Measurements from ENCODE around the gene SLC6A11. TPM values are rescaled to one million over a fixed set of nuclear protein-coding genes. Genes with fewer than 3 reads are reported as not detected.

SLC6A11 gene
- total RNA-seq, 4 donors from 2014 or later, result not detected

DNA sequence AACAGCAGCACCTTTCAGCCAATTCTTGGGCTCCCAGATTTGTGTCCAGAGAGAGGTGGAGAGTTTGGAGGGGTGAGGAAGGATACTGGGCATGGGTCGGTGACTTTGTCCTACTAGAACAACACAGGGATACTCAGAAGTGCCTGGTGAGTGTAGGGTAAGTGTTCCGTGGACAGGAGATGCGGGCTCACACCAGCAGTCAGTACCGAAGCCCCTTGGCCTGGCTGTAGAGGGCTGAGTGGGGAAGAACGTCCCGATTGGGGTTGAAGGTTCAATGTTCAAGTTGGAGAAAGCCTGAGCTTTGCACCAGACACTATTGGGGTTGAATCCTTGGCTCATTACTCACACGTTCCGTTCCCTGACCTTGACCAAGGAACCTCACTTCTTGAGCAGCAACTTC, 40.8 kb upstream of the SLC6A11 start:
- Histone ChIP-seq H3K4me1 (peaks cover 0 to 4% of the 10 kb centered on the region in 2 donors), H3K36me3 (no peaks in the 10 kb centered on the region), H3K4me3 (replicated peaks in 1 of 3) (no peak overlapping the region), H3K9me3 (no peaks in the 10 kb centered on the region), H3K27ac (no peak overlapping the region), H3K27me3 (no peaks in the 10 kb centered on the region)
- 51 to 59% methylated on average over 8 of the region's 8 CpGs for WGBS, 2 donors
- intact Hi-C loops (cut with DNase I), result no loop called here
- no peak for DNase-seq
- TF ChIP-seq, protein P1, sequence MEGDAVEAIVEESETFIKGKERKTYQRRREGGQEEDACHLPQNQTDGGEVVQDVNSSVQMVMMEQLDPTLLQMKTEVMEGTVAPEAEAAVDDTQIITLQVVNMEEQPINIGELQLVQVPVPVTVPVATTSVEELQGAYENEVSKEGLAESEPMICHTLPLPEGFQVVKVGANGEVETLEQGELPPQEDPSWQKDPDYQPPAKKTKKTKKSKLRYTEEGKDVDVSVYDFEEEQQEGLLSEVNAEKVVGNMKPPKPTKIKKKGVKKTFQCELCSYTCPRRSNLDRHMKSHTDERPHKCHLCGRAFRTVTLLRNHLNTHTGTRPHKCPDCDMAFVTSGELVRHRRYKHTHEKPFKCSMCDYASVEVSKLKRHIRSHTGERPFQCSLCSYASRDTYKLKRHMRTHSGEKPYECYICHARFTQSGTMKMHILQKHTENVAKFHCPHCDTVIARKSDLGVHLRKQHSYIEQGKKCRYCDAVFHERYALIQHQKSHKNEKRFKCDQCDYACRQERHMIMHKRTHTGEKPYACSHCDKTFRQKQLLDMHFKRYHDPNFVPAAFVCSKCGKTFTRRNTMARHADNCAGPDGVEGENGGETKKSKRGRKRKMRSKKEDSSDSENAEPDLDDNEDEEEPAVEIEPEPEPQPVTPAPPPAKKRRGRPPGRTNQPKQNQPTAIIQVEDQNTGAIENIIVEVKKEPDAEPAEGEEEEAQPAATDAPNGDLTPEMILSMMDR (IDR thresholded peaks at IDR 0.05), result no peak
- no peak for TF ChIP-seq POLR2A (IDR thresholded peaks at IDR 0.05)

DNA sequence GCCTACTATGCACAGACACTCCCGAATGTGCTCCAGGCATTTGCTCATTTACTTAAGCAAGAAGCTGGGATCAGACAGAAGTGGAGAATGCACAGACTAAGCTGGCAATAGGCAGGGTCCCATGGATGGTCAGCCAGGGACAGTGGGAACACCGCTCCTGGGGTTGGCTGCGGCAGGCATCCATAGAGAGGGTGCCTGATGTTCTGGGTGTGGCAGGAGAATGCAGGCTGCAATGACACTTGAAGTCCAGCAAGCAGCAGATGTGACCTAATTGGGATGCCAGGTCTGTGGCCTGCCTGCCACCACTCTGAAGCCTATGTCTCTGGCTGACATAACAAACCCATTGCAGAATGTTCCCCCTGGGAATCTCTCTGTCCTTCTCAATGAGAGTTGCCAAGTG, 40.2 kb upstream of the SLC6A11 start:
- no peak overlapping the region for H3K4me3 ChIP-seq (replicated peaks in 1 of 3)
- no peak for TF ChIP-seq POLR2A (IDR thresholded peaks at IDR 0.05)
- TF ChIP-seq, protein P1 (IDR thresholded peaks at IDR 0.05), result no peak
- peaks cover 0 to 4% of the 10 kb centered on the region in 2 donors for H3K4me1 ChIP-seq
- no peaks in the 10 kb centered on the region for H3K36me3 ChIP-seq
- 91% methylated on average over 3 of the region's 3 CpGs for WGBS, 2 donors
- DNase-seq, result no peak
- no peaks in the 10 kb centered on the region for H3K27me3 ChIP-seq
- intact Hi-C loops (cut with DNase I), result no loop called here
- H3K9me3 ChIP-seq, result no peaks in the 10 kb centered on the region
- H3K27ac ChIP-seq, result no peak overlapping the region

DNA sequence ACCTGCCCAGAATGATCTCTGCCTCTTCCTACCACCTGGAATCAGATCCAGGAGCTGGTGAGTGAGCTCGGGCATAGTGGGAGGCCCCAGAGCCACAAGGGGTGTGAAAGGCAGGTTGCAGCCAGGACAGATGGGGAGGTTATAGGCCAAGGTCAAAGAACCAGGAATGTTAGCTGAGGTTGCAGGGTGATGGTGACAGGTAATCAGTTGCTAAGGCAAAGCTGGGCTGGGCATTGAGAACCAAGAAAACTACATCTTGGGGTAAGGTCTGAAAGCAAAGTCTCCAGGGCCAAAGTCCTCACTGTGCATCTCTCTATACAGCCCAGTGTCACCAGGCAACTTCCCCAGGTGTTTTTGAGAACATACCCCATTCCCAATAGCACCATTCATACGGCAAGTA, 38.4 kb upstream of the SLC6A11 start:
- DNase-seq, result no peak
- no peak overlapping the region for H3K27ac ChIP-seq
- no peaks in the 10 kb centered on the region for H3K27me3 ChIP-seq
- H3K36me3 ChIP-seq, result no peaks in the 10 kb centered on the region
- intact Hi-C loops (cut with DNase I), result no loop called here
- WGBS, 2 donors, result 76 to 79% methylated on average over 2 of the region's 2 CpGs
- peaks cover 5% of the 10 kb centered on the region in 2 donors for H3K4me1 ChIP-seq
- TF ChIP-seq, protein P1 (IDR thresholded peaks at IDR 0.05), result no peak
- no peak for TF ChIP-seq POLR2A (IDR thresholded peaks at IDR 0.05)
- H3K4me3 ChIP-seq (replicated peaks in 1 of 3), result no peak overlapping the region
- no peaks in the 10 kb centered on the region for H3K9me3 ChIP-seq

DNA sequence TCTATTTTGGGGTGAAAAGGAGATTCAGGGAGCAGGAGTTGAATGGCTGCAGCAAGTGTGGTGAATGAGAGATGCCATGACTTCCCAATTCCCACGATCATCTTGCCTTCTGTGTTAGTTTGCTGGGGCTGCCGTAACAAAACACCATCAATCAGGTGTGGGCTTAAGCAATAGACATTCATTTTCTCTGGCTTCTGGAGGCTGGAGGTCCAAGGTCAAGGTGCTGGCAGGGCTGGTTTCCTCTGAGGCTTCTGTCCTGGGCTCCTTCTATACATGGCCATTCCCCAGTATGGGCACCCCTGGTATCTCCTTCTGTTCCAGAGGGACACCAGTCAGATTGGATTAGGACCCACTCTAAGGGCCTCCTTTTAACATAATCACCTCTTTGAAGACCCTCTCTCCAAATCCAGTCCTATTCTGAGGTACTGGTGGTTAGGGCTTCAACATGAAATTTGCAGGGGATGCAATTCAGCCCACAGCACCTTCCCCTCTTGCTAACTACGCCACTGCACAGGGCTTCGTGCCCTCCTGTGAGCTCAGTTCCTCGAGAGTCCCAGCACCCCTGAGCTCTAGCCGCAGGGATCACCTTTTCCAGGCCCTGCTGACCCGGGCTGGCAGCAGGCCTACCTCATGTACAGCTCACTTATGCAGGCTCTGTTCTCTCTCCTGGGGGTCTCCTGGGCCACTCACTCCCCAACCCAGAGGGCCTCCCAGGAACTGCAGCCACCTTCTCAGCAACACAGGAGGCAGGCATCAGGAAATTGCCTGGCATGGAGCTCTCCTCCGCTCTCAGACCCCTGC, 37.3 kb upstream of the SLC6A11 start:
- Histone ChIP-seq H3K4me3 (replicated peaks in 1 of 3) (no peak overlapping the region), H3K9me3 (no peaks in the 10 kb centered on the region), H3K27me3 (no peaks in the 10 kb centered on the region), H3K36me3 (no peaks in the 10 kb centered on the region), H3K27ac (no peak overlapping the region), H3K4me1 (peaks cover 7 to 8% of the 10 kb centered on the region in 2 donors)
- WGBS, 2 donors, result 90 to 92% methylated on average over 8 of the region's 8 CpGs
- no peak for DNase-seq
- TF ChIP-seq, protein P1 (IDR thresholded peaks at IDR 0.05), result no peak
- no peak for TF ChIP-seq POLR2A (IDR thresholded peaks at IDR 0.05)
- intact Hi-C loops (cut with DNase I), result no loop called here

DNA sequence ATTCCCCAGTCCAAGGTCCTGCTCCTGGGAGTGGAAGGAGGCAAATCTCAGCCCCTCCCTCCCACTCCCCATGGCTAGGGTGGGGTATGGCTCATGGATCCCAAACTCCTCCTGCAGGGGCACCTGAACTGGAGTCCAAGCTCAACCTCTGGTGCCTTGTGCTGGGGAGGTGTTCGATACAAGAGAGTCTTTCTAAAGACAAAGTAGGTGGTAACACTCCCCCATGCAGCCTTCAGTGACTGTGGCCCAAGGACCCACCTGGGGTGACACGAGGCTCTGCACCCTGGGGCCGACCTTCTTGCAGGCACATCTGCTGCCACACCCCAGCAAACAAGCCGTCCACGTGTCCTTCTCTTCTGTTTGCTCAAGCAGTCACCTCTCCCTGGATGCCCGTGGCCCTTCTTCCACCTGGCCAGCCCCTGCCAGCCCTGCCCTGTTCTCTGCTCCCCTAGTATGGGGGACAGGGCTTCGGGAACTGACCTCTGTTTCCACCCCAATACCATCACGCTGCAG, 36.7 kb upstream of the SLC6A11 start:
- intact Hi-C loops (cut with DNase I), result no loop called here
- TF ChIP-seq POLR2A (IDR thresholded peaks at IDR 0.05), result no peak
- TF ChIP-seq, protein P1 (IDR thresholded peaks at IDR 0.05), result no peak
- Histone ChIP-seq H3K27ac (no peak overlapping the region), H3K36me3 (no peaks in the 10 kb centered on the region), H3K4me1 (peaks cover 6 to 8% of the 10 kb centered on the region in 2 donors), H3K4me3 (replicated peaks in 1 of 3) (no peak overlapping the region), H3K9me3 (no peaks in the 10 kb centered on the region), H3K27me3 (no peaks in the 10 kb centered on the region)
- no peak for DNase-seq
- WGBS, 2 donors, result 90 to 92% methylated on average over 8 of the region's 8 CpGs
